GM12891 (cell line): Measurements from ENCODE around the gene RNF14.

Experiments
- PAX5 ChIP-seq: IDR thresholded peaks from 2 replicates; pipeline ENCODE4 v1.6.1; 2011; ENCODE audit warnings: low read length, moderate library complexity, mild to moderate bottlenecking; ENCODE audit not compliant: insufficient read depth, severe bottlenecking
- POLR2A ChIP-seq: IDR thresholded peaks from 2 replicates; pipeline ENCODE4 v1.6.1; 2011; ENCODE audit warnings: low read depth, low read length, control low read depth
- POLR2AphosphoS5 ChIP-seq: IDR thresholded peaks from 2 replicates; pipeline ENCODE4 v1.6.1; 2011; ENCODE audit warnings: low read depth, low read length, control low read depth
- POU2F2 ChIP-seq: IDR thresholded peaks from 2 replicates; pipeline ENCODE4 v1.6.1; 2011; ENCODE audit warnings: low read depth, mild to moderate bottlenecking, control low read depth, low read length, moderate library complexity
- SPI1 ChIP-seq: IDR thresholded peaks from 2 replicates; pipeline ENCODE4 v1.6.1; 2011; ENCODE audit warnings: low read depth, low read length, control low read depth
- TAF1 ChIP-seq: IDR thresholded peaks from 2 replicates; pipeline ENCODE4 v1.6.1; 2011; ENCODE audit warnings: low read depth, low read length, control low read depth

GRCh38 chr5:141944076-141944475, 24.8 kb upstream of the RNF14 start:
- TF ChIP-seq POLR2A, result no peak
- no peak for TF ChIP-seq POLR2AphosphoS5
- no peak for TF ChIP-seq PAX5
- no peak for TF ChIP-seq TAF1
- TF ChIP-seq POU2F2, result no peak
- TF ChIP-seq SPI1, result no peak
